Left renal pelvis (tissue), 4 donors: ENCODE results near the gene ENPP4. TPM values are rescaled to one million over a fixed set of nuclear protein-coding genes. Genes with fewer than 3 reads are reported as not detected.
A peak's percentile ranks its signal among the peaks of the same experiment; 100 is the strongest.
"Not testable (repeated sequence)": the region's sequence is repeated elsewhere in the genome, so short reads cannot be mapped to it uniquely, and the experiment has no call there.

Experiments
- DNase-seq, 4 donors: peaks; one replicate each; pipeline ENCODE4 v3.0.0-alpha.2; 2013; ENCODE audit warnings: low read depth in 4 of 4, low spot score in 3 of 4
- polyA plus RNA-seq, 4 donors: library from polyadenylated mRNA; unstranded; fragments of 120-200 nt; gene quantifications; one replicate each; pipeline ENCODE4 v1.2.1, GENCODE V29; 2013; ENCODE audit not compliant: insufficient read length in 4 of 4

The ENPP4 gene
- polyA plus RNA-seq, 4 donors = 14.9 to 20.4 (median 17.2) TPM

- DNase-seq = no peak
Measured at GRCh38 chr6:46130666-46131065, 877 bp downstream of the ENPP4 start.

GRCh38 chr6:46131291-46131690 lies 1.5 kb downstream of the ENPP4 start:
- DNase-seq = not testable (repeated sequence)

GRCh38 chr6:46134216-46134615 lies 4.4 kb downstream of the ENPP4 start:
- no peak for DNase-seq

GRCh38 chr6:46135176-46135575 lies 5.4 kb downstream of the ENPP4 start:
- no peak for DNase-seq

- DNase-seq = no peak
Measured at GRCh38 chr6:46136831-46137230, 7.0 kb downstream of the ENPP4 start.

GRCh38 chr6:46137387-46137786 lies 7.6 kb downstream of the ENPP4 start:
- no peak for DNase-seq

- no peak for DNase-seq
Measured at GRCh38 chr6:46138281-46138680, 8.5 kb downstream of the ENPP4 start.

GRCh38 chr6:46144270-46144669 lies 14.5 kb downstream of the ENPP4 start:
- no peak for DNase-seq

GRCh38 chr6:46149066-46149465 lies 19.3 kb downstream of the ENPP4 start:
- DNase-seq = not testable (repeated sequence)

GRCh38 chr6:46156701-46157100 lies 26.9 kb downstream of the ENPP4 start:
- DNase-seq = no peak

GRCh38 chr6:46159229-46159628 lies 29.4 kb downstream of the ENPP4 start:
- DNase-seq = no peak

GRCh38 chr6:46160102-46160501 lies 30.3 kb downstream of the ENPP4 start:
- DNase-seq = no peak

GRCh38 chr6:46170357-46171289 lies 40.8 kb downstream of the ENPP4 start, which contains the start of gene ENPP5:
ENPP5 (minus strand) TSS chr6:46170980; CDS start chr6:46168262, 2,718 bp downstream.
- DNase-seq = peak; percentile 59 to 77 (median 69)

GRCh38 chr6:46172176-46172575 lies 42.4 kb downstream of the ENPP4 start:
- DNase-seq = no peak

- DNase-seq = no peak
Measured at GRCh38 chr6:46174904-46175303, 45.1 kb downstream of the ENPP4 start.

GRCh38 chr6:46175446-46175845 lies 45.7 kb downstream of the ENPP4 start:
- DNase-seq = no peak

GRCh38 chr6:46175976-46176375 lies 46.2 kb downstream of the ENPP4 start:
- no peak for DNase-seq

- no peak for DNase-seq
Measured at GRCh38 chr6:46184114-46184513, 54.3 kb downstream of the ENPP4 start.

- no peak for DNase-seq
Measured at GRCh38 chr6:46186583-46186982, 56.8 kb downstream of the ENPP4 start.

GRCh38 chr6:46189726-46190125 lies 59.9 kb downstream of the ENPP4 start:
- DNase-seq = no peak

GRCh38 chr6:46190889-46191288 lies 61.1 kb downstream of the ENPP4 start:
- no peak for DNase-seq

- DNase-seq = no peak
Measured at GRCh38 chr6:46191961-46192360, 62.2 kb downstream of the ENPP4 start.
